Measurements from ENCODE around the gene BICRA.
"Not testable (repeated sequence)": the region's sequence is repeated elsewhere in the genome, so short reads cannot be mapped to it uniquely, and the experiment has no call there.

The BICRA gene

DNA sequence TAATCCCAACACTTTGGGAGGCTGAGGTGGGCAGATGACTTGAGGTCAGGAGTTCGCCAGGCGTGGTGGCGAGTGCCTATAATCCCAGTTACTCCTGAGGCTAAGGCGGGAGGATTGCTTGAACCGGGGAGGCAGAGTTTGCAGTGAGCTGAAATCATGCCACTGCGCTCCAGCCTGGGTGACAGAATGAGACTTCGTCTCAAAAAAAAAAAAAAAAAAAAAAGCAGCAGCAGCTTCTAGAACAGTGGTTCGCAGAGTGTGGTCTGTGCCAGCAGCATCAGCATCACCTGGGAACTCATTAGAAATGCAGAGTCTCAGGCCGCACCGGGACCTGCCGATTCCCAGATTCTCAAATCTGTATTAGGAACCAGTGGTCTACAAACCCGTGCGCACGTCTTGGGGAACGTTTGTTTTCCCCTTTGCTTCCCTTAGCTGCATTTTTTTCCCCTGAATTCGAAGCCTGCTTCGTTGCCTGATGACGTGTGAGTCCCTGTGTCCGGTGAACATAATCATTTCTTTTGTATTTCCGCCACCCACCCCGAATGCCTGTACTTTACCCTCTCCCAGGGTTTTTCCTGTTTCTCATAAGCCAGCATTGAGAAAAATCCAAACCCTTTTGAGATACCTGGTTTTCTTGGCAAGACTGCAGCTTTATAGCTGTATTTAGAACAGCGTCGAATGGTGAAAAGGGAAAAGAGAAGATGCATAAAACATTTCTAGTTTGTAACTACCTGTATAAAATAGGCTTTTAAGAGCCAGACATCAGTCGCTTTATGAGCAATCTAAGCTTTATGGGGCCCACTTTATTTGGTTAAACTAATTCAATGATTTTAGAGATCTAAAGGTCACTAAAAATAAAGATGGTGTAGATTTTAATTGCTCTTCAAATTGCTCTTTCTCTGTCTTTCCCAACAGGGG, 49.8 kb downstream of the BICRA start:
- no peak for DNase-seq (ENCODE audit: low read depth in 2 of 3, low spot score in 1 of 3)

DNA sequence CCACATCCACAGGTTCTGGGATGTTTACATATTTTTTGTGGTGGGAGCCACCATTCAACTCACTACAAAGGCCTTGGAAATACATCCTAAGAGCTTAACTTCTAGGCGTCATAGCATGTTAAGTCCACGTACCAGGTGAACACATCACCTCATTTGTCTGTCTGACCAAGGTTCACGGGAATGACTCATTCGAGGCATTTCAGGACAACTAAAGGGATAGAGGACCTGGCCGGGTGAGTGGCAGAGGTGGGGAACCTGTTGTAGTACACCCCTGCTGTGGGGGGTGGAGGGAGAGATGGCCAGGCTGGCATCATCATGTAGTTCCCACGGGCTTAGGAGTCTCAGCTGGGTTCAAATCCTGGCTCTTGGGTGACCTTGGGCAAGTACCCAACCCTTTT, 51.5 kb downstream of the BICRA start:
- DNase-seq (ENCODE audit: low read depth in 2 of 3, low spot score in 1 of 3): no peak

DNA sequence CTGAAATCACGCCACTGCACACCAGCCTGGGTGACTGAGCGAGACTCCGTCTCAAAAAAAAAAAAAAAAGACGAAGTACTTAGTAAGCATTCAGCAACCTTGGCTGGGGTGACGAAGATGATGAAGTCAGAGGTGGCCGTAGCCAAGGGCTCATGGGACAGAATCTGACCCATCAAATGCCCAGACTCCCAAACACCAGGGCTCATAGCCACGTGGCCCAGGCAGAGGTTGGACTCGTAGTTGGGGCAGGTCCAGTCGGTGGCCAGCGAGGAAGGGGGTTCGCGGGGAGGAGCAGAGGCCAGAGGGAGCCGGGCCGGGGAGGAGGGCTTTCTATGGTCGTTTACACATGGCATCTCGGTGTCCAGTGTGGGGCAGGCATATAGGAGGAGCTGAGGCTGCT, 52.2 kb downstream of the BICRA start:
- no peak for DNase-seq (ENCODE audit: low read depth in 2 of 3, low spot score in 1 of 3)

DNA sequence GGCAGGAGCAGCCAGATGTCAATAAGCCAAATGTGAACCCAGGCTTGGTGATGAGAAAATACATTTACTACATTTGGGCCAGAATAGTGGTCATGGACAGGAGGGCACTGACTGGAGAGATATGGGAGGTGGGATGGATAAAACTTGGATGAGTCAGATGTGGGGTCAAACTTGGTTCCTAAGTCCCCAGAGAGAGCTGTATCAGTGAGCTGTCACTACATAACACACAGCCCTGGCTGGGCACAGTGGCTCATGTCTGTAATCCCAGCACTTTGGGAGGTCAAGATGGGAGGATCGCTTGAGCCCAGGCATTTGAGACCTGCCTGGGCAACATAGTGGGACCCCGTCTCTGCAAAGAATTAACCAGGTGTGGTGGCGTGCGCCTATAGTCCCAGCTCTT, 52.7 kb downstream of the BICRA start:
- no peak for DNase-seq (ENCODE audit: low read depth in 2 of 3, low spot score in 1 of 3)

DNA sequence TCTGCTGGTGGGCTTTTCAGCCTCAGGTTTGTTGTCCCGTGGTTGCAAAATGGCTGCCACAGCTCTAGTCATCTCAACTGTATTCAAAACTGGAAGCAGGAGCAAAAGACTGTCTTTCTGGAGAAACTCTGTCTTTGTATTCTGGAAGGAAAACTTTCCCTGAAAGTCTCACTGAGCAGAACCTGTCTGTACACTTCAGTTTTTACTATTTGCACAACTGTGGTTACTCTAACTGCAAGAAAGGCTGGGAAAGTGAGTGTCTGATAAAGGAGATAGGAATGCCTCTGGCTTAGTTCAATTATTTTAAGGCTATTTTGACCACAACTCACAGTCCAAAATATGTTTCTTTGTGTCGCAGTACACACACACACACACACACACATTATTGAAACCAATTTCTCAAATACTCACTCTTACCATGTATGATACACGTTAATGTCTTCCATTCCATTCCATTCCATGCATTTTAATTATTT, 54.5 kb downstream of the BICRA start:
- DNase-seq (ENCODE audit: low read depth in 2 of 3, low spot score in 1 of 3): no peak

DNA sequence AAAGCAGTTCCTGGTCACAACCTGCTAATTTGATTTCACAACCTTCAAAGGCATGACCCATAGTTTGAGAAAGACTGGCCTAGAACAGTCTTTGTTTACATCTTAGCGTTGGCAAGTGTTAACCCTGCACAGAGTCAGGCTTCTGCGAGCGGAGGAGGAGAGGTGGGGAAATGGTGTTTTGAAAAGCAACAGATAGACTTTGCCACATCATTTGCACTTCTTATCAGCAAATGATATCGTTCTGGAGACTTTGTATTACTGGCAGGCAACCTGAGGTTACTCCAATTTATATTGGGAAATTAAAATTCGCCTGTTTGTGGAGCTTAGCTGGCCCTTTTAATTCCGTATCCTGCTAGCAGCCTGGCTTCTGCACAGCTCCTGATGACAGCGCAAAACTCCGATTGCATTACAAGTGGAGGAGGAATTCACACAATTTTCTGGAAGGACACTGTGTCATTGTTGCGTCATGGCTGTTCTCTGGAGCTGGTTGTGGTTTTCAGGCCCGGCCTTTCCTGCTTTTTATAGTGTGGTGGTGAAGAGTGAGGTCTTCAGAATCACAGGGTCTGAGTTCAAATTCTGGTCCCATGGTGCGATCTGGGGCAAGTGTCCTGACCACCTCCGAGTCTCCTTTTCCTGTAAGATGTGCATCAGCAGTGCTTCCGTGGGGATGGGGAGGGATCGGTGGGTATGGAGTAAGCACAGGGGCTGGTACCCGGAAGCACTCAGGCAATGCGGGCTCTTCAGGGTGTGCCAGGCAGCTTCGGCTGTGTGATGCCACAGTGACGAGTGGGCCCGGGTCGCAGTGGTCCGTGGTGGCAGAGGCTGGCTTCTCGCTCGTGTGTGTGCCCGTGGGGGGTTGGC, 55.2 kb downstream of the BICRA start:
- no peak for DNase-seq (ENCODE audit: low read depth in 2 of 3, low spot score in 1 of 3)

DNA sequence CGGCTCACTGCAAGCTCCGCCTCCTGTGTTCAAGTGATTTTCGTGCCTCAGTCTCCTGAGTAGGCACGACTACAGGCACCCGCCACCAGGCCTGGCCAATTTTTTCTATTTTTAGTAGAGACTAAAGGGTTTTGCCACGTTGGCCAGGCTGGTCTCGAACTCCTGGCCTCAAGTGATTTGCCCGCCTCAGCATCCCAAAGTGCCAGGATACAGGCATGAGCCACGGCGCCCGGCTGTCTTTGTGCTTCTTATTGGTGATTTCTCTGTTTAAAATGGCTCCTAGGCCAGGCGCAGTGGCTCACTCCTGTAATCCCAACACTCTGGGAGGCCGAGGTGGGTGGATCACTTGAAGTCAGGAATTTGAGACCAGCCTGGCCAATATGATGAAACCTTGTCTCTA, 59.6 kb downstream of the BICRA start:
- DNase-seq (ENCODE audit: low read depth in 2 of 3, low spot score in 1 of 3): not testable (repeated sequence)

DNA sequence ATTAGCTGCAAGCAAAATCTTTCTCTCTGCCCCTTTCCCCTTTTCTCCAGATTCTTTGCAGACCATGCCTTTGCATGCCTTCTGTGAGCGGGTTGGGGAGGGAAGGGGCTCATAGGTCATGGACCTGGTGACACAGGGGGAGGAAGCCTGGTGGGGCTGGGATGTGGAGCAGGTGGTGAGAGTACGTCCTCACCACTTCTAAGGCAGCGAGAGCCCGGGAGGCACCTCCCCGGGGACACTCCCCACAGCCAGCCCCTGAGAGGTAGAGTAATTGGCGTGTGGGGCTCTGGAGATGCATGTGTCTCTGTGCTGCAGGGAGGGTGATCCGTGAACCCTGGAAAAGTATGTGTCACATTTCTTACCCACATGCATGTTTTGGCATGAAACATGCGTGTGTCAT, 61.8 kb downstream of the BICRA start:
- no peak for DNase-seq (ENCODE audit: low read depth in 2 of 3, low spot score in 1 of 3)

DNA sequence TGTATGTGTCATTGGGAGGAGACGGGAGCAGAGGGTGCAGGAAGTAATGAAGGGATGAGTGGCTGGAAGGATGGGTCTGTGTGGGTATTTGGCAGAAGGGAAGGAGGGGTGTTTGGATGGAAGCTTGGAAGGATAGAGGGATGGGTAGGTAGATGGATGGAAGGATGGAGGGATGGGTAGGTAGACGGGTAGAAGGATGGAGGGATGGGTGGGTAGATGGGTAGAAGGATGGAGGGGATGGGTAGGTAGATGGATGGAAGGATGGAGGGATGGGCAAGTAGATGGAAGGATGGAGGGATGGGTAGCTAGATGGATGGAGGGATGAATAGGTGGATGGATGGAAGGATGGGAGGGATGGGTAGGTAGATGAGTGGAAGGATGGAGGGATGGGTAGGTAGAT, 62.6 kb downstream of the BICRA start:
- DNase-seq (ENCODE audit: low read depth in 2 of 3, low spot score in 1 of 3): no peak

DNA sequence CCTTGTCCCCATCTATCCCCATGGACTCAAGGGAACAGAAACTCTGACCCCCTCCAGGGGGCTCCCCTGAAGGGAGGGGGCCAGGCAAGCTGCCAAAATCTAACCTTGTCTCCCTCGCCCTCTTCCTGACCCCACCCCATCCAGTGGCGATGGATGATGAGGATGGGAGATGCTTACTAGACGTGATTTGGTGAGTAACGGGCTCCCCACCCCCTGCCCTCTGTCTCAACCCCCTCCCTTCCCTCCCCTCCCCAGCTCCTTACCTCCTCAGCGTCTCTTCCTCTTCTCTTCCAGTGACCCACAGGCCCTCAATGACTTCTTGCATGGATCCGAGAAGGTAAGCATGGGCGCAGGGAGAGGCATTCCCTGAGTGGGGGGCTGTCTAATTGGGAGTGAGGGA, 64.5 kb downstream of the BICRA start:
- no peak for DNase-seq (ENCODE audit: low read depth in 2 of 3, low spot score in 1 of 3)

DNA sequence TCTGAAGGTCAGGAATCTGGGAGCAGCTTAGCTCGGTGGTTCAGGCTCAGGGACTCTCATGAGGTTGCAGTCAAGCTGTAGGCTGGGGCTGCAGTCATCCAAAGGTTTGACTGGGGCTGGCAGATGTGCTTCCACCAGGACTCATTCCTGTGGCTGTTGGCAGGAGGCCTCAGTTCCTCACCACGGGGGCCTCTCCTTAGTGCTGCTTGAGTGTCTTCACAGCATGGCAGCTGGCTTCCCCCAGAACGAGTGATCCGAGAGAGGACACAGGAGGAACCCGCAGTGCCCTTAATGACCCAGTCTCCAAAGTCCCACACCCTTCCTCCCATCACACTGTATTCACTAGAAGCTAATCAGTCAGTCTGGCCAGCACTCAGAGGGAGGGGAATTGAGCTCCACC, 65.6 kb downstream of the BICRA start:
- no peak for DNase-seq (ENCODE audit: low read depth in 2 of 3, low spot score in 1 of 3)

DNA sequence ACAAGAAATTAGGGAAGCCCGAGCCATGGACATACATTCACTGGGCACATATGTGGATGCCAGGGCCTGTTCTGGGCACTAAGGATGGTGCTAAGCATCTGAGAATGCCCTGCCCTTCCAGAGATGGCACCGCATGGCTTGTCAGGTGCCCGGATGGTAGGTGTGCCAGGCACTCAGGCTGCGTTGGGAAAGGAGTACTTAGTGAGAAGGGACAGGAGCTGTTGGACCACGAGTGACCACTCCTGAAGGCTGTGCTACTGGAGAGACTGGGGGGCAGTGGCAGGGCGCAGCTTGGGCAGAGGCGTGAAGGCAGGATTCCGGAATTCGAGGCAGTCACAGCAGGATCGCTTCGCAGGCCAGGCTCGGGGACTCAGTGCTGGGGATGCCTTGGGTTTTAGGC, 66.3 kb downstream of the BICRA start:
- no peak for DNase-seq (ENCODE audit: low read depth in 2 of 3, low spot score in 1 of 3)

DNA sequence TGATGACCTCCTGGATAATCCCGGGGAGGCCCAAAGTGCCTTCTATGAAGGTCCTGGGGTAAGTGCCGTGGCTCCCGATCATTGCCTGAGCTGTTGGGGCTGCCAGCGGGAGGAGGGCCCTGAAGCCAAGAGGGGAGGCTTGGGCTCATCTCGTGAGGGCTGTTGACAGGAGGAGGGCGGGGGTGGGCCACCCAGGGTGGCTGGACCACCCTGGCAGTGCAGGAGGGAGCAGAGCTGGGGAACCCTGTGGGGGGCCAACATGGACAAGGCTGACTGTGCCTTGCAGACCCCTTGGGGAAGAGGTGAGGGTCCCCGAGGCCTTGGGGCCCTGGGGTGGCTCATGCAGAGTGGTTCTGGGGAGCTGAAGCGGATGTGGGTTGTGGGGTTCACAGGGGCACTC, 66.9 kb downstream of the BICRA start:
- DNase-seq (ENCODE audit: low read depth in 2 of 3, low spot score in 1 of 3): no peak

DNA sequence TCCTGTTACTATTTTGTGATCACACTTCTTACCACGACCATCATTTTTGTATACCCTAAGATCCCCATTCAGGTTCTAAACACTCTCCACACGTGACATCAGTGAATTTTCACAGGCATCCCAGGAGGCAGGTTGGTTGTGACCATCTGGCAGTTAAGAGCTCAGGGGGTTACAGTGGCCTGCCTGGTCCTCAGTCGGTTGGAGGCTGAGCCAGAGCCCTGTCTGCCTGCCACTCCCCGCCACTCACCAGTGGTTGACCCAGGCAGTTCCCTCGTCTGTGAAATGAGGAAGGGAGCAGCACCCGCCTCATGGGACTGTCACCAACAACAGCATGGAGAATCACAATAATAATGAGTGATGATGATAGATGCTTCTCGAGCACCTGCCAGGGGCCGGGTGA, 67.9 kb downstream of the BICRA start:
- DNase-seq (ENCODE audit: low read depth in 2 of 3, low spot score in 1 of 3): no peak

DNA sequence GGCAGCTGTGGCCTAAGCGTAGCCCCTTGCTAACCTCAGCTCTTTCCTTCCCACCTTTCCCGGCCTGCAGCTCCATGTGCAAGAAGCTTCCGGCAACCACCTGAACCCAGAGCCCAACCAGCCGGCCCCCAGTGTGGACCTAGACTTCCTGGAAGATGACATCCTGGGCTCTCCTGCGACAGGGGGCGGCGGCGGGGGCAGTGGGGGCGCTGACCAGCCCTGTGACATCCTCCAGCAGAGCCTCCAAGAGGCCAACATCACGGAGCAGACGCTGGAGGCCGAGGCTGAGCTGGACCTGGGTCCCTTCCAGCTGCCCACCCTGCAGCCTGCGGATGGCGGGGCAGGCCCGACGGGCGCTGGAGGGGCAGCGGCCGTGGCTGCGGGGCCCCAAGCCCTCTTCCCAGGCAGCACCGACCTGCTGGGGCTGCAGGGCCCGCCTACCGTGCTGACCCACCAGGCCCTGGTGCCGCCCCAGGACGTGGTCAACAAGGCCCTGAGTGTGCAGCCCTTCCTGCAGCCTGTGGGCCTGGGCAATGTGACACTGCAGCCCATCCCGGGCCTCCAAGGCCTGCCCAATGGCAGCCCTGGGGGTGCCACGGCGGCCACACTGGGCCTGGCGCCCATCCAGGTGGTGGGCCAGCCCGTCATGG, 70.4 kb downstream of the BICRA start:
- DNase-seq (ENCODE audit: low read depth in 2 of 3, low spot score in 1 of 3): no peak

DNA sequence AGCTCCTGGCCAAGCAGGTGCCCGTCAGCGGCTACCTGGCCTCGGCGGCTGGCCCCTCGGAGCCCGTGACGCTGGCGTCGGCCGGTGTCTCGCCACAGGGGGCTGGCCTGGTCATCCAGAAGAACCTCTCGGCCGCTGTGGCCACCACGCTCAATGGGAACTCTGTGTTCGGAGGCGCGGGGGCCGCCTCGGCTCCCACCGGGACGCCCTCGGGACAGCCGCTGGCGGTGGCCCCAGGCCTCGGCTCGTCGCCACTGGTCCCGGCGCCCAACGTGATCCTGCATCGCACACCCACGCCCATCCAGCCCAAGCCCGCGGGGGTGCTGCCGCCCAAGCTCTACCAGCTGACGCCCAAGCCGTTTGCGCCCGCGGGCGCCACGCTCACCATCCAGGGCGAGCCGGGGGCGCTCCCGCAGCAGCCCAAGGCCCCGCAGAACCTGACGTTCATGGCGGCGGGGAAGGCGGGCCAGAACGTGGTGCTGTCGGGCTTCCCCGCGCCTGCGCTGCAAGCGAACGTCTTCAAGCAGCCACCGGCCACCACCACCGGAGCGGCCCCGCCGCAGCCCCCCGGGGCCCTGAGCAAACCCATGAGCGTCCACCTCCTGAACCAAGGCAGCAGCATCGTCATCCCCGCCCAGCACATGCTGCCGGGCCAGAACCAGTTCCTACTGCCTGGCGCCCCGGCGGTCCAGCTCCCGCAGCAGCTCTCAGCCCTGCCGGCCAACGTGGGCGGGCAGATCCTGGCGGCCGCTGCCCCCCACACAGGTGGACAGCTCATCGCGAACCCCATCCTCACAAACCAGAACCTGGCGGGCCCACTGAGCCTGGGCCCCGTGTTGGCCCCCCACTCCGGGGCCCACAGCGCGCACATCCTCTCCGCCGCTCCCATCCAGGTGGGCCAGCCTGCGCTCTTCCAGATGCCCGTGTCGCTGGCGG, 71.3 kb downstream of the BICRA start:
- DNase-seq (ENCODE audit: low read depth in 2 of 3, low spot score in 1 of 3): no peak

DNA sequence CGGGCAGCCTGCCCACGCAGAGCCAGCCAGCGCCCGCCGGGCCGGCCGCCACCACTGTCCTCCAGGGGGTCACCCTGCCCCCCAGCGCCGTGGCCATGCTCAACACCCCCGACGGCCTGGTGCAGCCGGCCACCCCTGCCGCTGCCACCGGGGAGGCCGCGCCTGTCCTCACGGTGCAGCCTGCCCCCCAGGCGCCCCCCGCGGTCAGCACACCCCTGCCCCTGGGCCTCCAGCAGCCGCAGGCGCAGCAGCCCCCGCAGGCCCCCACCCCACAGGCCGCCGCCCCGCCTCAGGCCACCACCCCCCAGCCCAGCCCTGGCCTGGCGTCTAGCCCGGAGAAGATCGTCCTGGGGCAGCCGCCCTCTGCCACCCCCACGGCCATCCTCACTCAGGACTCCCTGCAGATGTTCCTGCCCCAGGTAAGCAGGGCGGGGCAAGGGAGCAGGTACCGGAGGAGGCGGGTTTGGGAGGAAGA, 72.0 kb downstream of the BICRA start:
- DNase-seq (ENCODE audit: low read depth in 2 of 3, low spot score in 1 of 3): no peak

DNA sequence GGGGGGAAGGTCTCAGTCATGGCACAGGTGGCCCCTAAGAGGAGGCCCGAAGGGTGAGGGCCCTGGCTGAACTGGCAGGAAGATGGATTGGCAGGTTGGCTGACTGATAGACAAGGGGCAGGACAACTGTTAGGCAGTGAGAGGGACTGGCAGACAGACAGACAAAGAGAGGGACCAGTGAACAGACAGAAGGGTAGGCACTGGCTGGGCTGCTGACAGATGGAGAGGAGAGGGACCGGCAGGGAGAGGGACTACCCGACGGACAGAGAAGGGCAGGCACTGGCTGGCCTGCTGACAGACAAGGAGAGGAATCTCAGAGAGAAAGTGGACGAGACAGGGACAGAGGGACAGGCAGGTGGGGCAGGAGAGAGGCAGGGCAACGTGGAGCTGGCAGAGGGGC, 72.5 kb downstream of the BICRA start:
- no peak for DNase-seq (ENCODE audit: low read depth in 2 of 3, low spot score in 1 of 3)

DNA sequence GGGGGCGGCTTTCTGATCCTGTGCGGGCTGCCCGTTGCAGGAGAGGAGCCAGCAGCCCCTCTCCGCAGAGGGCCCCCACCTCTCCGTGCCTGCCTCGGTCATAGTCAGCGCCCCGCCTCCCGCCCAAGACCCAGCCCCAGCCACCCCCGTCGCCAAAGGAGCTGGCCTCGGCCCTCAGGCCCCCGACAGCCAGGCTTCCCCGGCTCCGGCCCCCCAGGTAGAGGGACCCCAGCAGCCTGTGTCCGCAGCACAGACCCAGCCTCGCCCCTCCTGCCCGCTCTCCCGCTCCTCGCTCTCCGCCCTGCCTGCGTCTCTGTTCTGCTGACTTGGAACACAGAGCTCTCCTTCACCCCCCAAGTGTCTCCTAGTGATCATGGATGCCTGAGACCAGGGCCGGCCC, 73.0 kb downstream of the BICRA start:
- no peak for DNase-seq (ENCODE audit: low read depth in 2 of 3, low spot score in 1 of 3)

DNA sequence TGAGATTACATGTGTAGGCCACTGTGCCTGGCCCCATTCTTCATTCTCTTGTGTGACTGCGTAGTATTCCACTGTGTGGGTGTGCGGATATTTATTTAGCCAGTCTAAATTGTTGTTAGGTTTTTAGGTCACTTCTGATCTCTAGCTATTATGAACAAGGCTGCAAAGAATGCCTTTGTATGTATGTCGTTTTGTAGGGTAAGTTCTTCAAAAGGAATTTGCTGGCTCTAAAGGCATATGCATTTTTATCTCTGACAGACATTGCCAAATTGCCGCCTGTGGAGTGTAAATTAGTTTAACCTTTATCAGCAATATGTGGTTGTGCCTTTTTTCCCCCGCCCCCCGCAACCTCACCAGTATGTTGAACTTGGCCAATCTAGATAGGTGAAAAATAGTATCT, 74.0 kb downstream of the BICRA start:
- DNase-seq (ENCODE audit: low read depth in 2 of 3, low spot score in 1 of 3): no peak
